Measurements from ENCODE around the gene P4HA3. TPM values are rescaled to one million over a fixed set of nuclear protein-coding genes. Genes with fewer than 3 reads are reported as not detected.
"Not testable (repeated sequence)": the region's sequence is repeated elsewhere in the genome, so short reads cannot be mapped to it uniquely, and the experiment has no call there.

The P4HA3 gene
- 2.0 and 5.2 TPM in 2 replicates for total RNA-seq (2012; rRNA removed)

GRCh38 chr11:74311352-74311926 is at the start of gene P4HA3:
Gene P4HA3, minus strand, starts transcription at chr11:74311640. Its CDS starts 29 bp downstream, at chr11:74311611.
- peak within 1 kb of the TSS; percentile 97 for H3K4me2 ChIP-seq (ENCODE audit: low read length)
- peaks cover 27% of the 10 kb centered on the region for H3K4me1 ChIP-seq (ENCODE audit: control insufficient read depth, insufficient read depth, low read length)
- H3K9ac ChIP-seq (ENCODE audit: low read depth, low read length) = peak within 1 kb of the TSS; percentile 84
- H3K4me3 ChIP-seq (ENCODE audit: low read length) = peak within 1 kb of the TSS; percentile 76
- no peaks in the 10 kb centered on the region for H3K36me3 ChIP-seq (ENCODE audit: insufficient read depth, low read length)
- peaks cover 4% of the 10 kb centered on the region for H3K9me3 ChIP-seq (replicated peaks; ENCODE audit: low read length)
- no peaks in the 10 kb centered on the region for H3K27me3 ChIP-seq (ENCODE audit: control insufficient read depth, insufficient read depth, low read length)

GRCh38 chr11:74357449-74357848 is 46.0 kb upstream of the P4HA3 start:
- Histone ChIP-seq H3K9ac (ENCODE audit: low read depth, low read length) (no peak overlapping the region), H3K36me3 (ENCODE audit: insufficient read depth, low read length) (peaks cover 9% of the 10 kb centered on the region), H3K4me1 (ENCODE audit: control insufficient read depth, insufficient read depth, low read length) (no peaks in the 10 kb centered on the region), H3K9me3 (replicated peaks; ENCODE audit: low read length) (no peaks in the 10 kb centered on the region), H3K4me3 (ENCODE audit: low read length) (no peak overlapping the region), H3K27me3 (ENCODE audit: control insufficient read depth, insufficient read depth, low read length) (no peaks in the 10 kb centered on the region), H3K4me2 (ENCODE audit: low read length) (no peak overlapping the region)

- H3K4me2 ChIP-seq (ENCODE audit: low read length) = no peak overlapping the region
- no peaks in the 10 kb centered on the region for H3K27me3 ChIP-seq (ENCODE audit: control insufficient read depth, insufficient read depth, low read length)
- no peaks in the 10 kb centered on the region for H3K4me1 ChIP-seq (ENCODE audit: control insufficient read depth, insufficient read depth, low read length)
- H3K36me3 ChIP-seq (ENCODE audit: insufficient read depth, low read length) = peaks cover 7% of the 10 kb centered on the region
- H3K9me3 ChIP-seq (replicated peaks; ENCODE audit: low read length) = no peaks in the 10 kb centered on the region
- H3K4me3 ChIP-seq (ENCODE audit: low read length) = no peak overlapping the region
- no peak overlapping the region for H3K9ac ChIP-seq (ENCODE audit: low read depth, low read length)
Measured at GRCh38 chr11:74355626-74356025, 44.2 kb upstream of the P4HA3 start.

GRCh38 chr11:74354036-74354435 is 42.6 kb upstream of the P4HA3 start:
- H3K27me3 ChIP-seq (ENCODE audit: control insufficient read depth, insufficient read depth, low read length) = no peaks in the 10 kb centered on the region
- no peak overlapping the region for H3K4me3 ChIP-seq (ENCODE audit: low read length)
- H3K9me3 ChIP-seq (replicated peaks; ENCODE audit: low read length) = no peaks in the 10 kb centered on the region
- H3K36me3 ChIP-seq (ENCODE audit: insufficient read depth, low read length) = no peaks in the 10 kb centered on the region
- no peak overlapping the region for H3K4me2 ChIP-seq (ENCODE audit: low read length)
- H3K4me1 ChIP-seq (ENCODE audit: control insufficient read depth, insufficient read depth, low read length) = no peaks in the 10 kb centered on the region
- H3K9ac ChIP-seq (ENCODE audit: low read depth, low read length) = no peak overlapping the region

GRCh38 chr11:74347381-74347780 is 35.9 kb upstream of the P4HA3 start:
- Histone ChIP-seq H3K4me1 (ENCODE audit: control insufficient read depth, insufficient read depth, low read length) (peaks cover 7% of the 10 kb centered on the region), H3K36me3 (ENCODE audit: insufficient read depth, low read length) (peaks cover 21% of the 10 kb centered on the region), H3K4me3 (ENCODE audit: low read length) (no peak overlapping the region), H3K9ac (ENCODE audit: low read depth, low read length) (no peak overlapping the region), H3K27me3 (ENCODE audit: control insufficient read depth, insufficient read depth, low read length) (no peaks in the 10 kb centered on the region), H3K9me3 (replicated peaks; ENCODE audit: low read length) (no peaks in the 10 kb centered on the region), H3K4me2 (ENCODE audit: low read length) (no peak overlapping the region)

- H3K9ac ChIP-seq (ENCODE audit: low read depth, low read length) = no peak overlapping the region
- H3K4me2 ChIP-seq (ENCODE audit: low read length) = no peak overlapping the region
- H3K36me3 ChIP-seq (ENCODE audit: insufficient read depth, low read length) = peaks cover 24% of the 10 kb centered on the region
- H3K4me1 ChIP-seq (ENCODE audit: control insufficient read depth, insufficient read depth, low read length) = peaks cover 12% of the 10 kb centered on the region
- H3K27me3 ChIP-seq (ENCODE audit: control insufficient read depth, insufficient read depth, low read length) = no peaks in the 10 kb centered on the region
- no peaks in the 10 kb centered on the region for H3K9me3 ChIP-seq (replicated peaks; ENCODE audit: low read length)
- H3K4me3 ChIP-seq (ENCODE audit: low read length) = no peak overlapping the region
Measured at GRCh38 chr11:74345420-74345819, 34.0 kb upstream of the P4HA3 start.

GRCh38 chr11:74341921-74342320 is 30.5 kb upstream of the P4HA3 start:
- H3K4me2 ChIP-seq (ENCODE audit: low read length) = no peak overlapping the region
- no peaks in the 10 kb centered on the region for H3K9me3 ChIP-seq (replicated peaks; ENCODE audit: low read length)
- peaks cover 41% of the 10 kb centered on the region for H3K36me3 ChIP-seq (ENCODE audit: insufficient read depth, low read length)
- H3K4me3 ChIP-seq (ENCODE audit: low read length) = no peak overlapping the region
- H3K9ac ChIP-seq (ENCODE audit: low read depth, low read length) = no peak overlapping the region
- no peaks in the 10 kb centered on the region for H3K27me3 ChIP-seq (ENCODE audit: control insufficient read depth, insufficient read depth, low read length)
- H3K4me1 ChIP-seq (ENCODE audit: control insufficient read depth, insufficient read depth, low read length) = peaks cover 5% of the 10 kb centered on the region

- no peaks in the 10 kb centered on the region for H3K9me3 ChIP-seq (replicated peaks; ENCODE audit: low read length)
- H3K4me2 ChIP-seq (ENCODE audit: low read length) = no peak overlapping the region
- H3K4me1 ChIP-seq (ENCODE audit: control insufficient read depth, insufficient read depth, low read length) = peaks cover 5% of the 10 kb centered on the region
- H3K27me3 ChIP-seq (ENCODE audit: control insufficient read depth, insufficient read depth, low read length) = no peaks in the 10 kb centered on the region
- no peak overlapping the region for H3K9ac ChIP-seq (ENCODE audit: low read depth, low read length)
- H3K4me3 ChIP-seq (ENCODE audit: low read length) = no peak overlapping the region
- peaks cover 29% of the 10 kb centered on the region for H3K36me3 ChIP-seq (ENCODE audit: insufficient read depth, low read length)
Measured at GRCh38 chr11:74339619-74340018, 28.2 kb upstream of the P4HA3 start.

GRCh38 chr11:74338963-74339362 is 27.5 kb upstream of the P4HA3 start:
- H3K4me3 ChIP-seq (ENCODE audit: low read length) = no peak overlapping the region
- H3K9me3 ChIP-seq (replicated peaks; ENCODE audit: low read length) = no peaks in the 10 kb centered on the region
- no peak overlapping the region for H3K4me2 ChIP-seq (ENCODE audit: low read length)
- peaks cover 5% of the 10 kb centered on the region for H3K4me1 ChIP-seq (ENCODE audit: control insufficient read depth, insufficient read depth, low read length)
- H3K9ac ChIP-seq (ENCODE audit: low read depth, low read length) = no peak overlapping the region
- H3K27me3 ChIP-seq (ENCODE audit: control insufficient read depth, insufficient read depth, low read length) = no peaks in the 10 kb centered on the region
- H3K36me3 ChIP-seq (ENCODE audit: insufficient read depth, low read length) = peaks cover 26% of the 10 kb centered on the region

- no peaks in the 10 kb centered on the region for H3K9me3 ChIP-seq (replicated peaks; ENCODE audit: low read length)
- H3K4me2 ChIP-seq (ENCODE audit: low read length) = no peak overlapping the region
- H3K36me3 ChIP-seq (ENCODE audit: insufficient read depth, low read length) = peaks cover 19% of the 10 kb centered on the region
- peaks cover 16% of the 10 kb centered on the region for H3K4me1 ChIP-seq (ENCODE audit: control insufficient read depth, insufficient read depth, low read length)
- no peak overlapping the region for H3K4me3 ChIP-seq (ENCODE audit: low read length)
- no peak overlapping the region for H3K9ac ChIP-seq (ENCODE audit: low read depth, low read length)
- H3K27me3 ChIP-seq (ENCODE audit: control insufficient read depth, insufficient read depth, low read length) = no peaks in the 10 kb centered on the region
Measured at GRCh38 chr11:74333193-74333592, 21.8 kb upstream of the P4HA3 start.

GRCh38 chr11:74332291-74332690 is 20.9 kb upstream of the P4HA3 start:
- H3K9ac ChIP-seq (ENCODE audit: low read depth, low read length) = no peak overlapping the region

GRCh38 chr11:74331000-74331399 is 19.6 kb upstream of the P4HA3 start:
- not testable (repeated sequence) for H3K9me3 ChIP-seq (replicated peaks; ENCODE audit: low read length); H3K27me3 ChIP-seq (ENCODE audit: control insufficient read depth, insufficient read depth, low read length); H3K4me2 ChIP-seq (ENCODE audit: low read length); H3K9ac ChIP-seq (ENCODE audit: low read depth, low read length); H3K4me3 ChIP-seq (ENCODE audit: low read length)
- Histone ChIP-seq H3K36me3 (ENCODE audit: insufficient read depth, low read length) (peaks cover 10% of the 10 kb centered on the region), H3K4me1 (ENCODE audit: control insufficient read depth, insufficient read depth, low read length) (peaks cover 27% of the 10 kb centered on the region)

More at GRCh38 chr11:74332291-74332690, 20.9 kb upstream of the P4HA3 start:
- H3K27me3 ChIP-seq (ENCODE audit: control insufficient read depth, insufficient read depth, low read length) = no peaks in the 10 kb centered on the region
- H3K4me3 ChIP-seq (ENCODE audit: low read length) = no peak overlapping the region
- H3K4me1 ChIP-seq (ENCODE audit: control insufficient read depth, insufficient read depth, low read length) = peaks cover 16% of the 10 kb centered on the region
- H3K9me3 ChIP-seq (replicated peaks; ENCODE audit: low read length) = no peaks in the 10 kb centered on the region
- no peak overlapping the region for H3K4me2 ChIP-seq (ENCODE audit: low read length)
- H3K36me3 ChIP-seq (ENCODE audit: insufficient read depth, low read length) = peaks cover 15% of the 10 kb centered on the region

Measured in skeletal muscle satellite cell (primary cell).